IPS DF 4.7 (cell line): ENCODE data around the gene VWA8.

Source experiments
- DNase-seq: peaks from one replicate; pipeline ENCODE4 v3.0.0-alpha.2; 2013; ENCODE audit warnings: low spot score; ENCODE audit errors: extremely low read depth

The VWA8 gene

DNA sequence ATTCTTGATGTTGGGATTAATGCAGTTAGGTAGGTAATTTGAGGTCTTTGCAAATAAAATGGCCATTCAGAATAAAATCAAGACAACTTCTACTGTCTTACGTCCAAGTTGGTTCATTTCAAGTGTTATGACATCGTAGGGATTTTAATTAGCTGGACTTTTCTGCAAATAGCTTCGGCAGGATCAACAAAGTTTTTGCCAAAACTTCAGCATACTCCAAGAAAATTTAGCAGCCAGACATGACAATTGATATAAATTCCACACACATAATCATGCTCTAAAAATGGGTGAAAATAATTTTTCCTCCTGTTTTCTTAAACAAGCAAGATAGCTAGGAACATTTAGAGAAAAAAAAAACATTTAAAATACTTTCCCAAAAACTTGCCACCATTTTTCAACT, 344.8 kb downstream of the VWA8 start:
- DNase-seq = no peak

DNA sequence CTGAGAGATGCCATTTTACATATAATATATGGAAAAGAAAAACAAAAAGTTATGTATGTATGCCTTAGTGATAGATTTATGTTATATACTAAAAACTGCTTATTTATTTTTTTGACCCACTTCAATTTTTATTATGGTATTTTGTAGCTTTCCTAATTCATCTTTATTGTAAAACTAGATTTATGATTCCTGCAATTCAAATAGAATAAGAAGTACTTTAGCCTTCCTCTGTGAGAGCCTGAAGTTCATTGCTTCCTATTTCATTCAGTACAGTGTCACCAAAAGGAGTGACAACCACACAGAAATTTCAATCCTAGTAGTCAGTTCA, 345.4 kb downstream of the VWA8 start:
- DNase-seq = no peak

DNA sequence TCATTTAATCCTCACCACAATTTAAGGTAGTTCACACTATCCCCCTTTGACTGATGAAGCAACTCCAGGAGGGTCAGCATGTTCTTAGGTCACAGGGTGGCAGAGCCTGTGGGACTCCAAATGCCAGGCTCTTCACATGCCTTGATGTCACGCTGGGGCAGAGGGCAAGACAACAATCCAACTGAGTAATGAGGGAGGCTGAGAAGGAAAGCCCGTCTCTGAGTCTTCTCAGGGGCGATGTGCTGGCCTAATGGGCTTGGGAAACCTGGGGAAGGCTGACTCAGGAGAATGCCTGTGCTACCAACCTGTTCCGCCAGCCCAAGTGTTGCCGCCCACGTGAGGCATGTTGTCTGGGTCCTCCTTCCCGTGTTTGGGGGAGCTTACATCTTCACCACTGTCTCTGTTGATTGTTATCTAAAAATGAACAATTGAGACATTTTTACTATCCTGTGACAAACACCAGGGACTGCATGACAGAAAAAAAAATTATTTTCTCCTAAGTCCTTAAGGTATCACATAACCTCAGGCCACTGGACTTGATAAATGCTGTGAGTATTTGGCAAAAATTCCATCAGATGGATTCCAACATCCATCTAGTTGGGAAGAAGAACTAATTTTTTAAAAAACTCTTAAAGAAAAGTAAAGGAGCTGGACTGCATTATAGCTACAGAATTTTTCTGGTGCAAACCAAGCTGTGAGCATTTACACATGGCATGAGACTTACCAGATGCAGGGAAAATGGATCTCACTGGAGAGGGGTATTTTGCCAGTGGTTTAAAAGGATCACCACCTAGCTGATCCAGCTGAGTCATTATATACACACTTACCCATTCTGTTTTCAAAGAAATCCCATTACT, 346.0 kb downstream of the VWA8 start:
- DNase-seq = no peak

DNA sequence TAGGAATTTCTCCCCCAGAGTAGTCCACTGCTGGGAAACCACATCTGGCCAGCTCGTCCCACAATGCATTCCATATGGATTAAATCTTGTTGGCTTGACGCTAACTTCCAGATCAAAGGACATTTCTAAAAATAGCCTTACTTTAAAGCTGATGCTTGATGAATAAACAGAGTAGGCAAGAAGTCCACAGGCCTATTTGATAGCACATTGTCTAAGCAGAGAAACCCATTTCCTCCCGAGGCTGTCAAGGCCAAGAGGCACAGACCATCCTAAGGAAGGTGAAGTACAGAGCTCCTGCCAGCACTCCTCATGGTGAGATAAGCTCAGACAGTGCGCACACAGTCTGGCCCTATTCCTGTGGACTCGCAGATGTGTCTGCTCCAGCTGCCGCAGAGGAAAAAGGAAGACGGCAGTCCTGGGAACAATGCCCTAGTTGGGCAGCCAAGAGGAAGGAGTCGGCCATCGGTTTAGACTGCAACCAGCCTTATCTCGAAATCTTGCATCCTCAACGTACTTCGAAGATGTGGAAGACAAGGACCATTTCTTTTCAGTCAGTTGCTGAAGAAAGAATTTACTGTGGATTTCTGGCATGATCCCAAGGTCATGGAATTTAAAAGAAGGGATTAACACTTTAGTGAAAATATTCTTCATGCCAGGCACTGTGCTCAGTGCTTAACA, 346.8 kb downstream of the VWA8 start:
- no peak for DNase-seq

DNA sequence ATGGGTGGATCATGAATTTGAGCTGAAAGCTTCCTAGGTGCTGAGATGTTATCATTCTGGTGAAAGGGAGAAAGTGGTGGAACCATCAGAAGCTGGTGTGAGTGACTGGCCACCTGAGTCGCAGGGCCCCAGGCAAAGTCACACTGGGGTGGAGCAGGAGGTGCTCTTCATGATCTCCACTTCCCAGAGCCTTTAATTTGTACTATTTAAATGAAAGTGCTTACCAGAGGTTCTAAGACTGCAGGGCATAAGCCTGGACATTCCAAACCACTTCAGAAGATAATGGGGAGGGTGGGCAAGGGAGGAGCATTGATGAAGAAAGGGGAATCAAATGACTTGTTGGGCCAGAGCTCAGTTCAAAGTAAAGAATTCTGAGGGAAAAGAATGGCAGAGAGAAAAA, 347.4 kb downstream of the VWA8 start:
- no peak for DNase-seq

DNA sequence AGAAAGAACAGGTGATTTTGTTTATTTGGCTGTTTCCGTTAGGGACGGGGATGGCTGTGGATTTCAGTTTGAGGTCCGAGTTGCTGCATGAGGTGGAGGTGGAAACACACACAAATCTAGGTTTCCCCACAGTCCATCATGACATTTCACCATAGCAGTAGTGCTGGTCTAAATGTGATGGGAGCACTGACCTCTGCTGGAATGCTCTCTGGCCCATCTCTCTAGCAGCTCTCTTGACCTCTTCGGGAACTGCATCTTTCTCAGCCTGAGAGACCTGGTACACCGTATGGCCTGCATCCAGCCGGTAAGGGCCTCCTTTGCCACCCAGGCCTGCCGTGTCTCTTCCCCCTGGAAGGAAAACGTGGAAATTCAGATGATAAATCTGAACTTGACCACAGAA, 349.5 kb downstream of the VWA8 start:
- DNase-seq = no peak

DNA sequence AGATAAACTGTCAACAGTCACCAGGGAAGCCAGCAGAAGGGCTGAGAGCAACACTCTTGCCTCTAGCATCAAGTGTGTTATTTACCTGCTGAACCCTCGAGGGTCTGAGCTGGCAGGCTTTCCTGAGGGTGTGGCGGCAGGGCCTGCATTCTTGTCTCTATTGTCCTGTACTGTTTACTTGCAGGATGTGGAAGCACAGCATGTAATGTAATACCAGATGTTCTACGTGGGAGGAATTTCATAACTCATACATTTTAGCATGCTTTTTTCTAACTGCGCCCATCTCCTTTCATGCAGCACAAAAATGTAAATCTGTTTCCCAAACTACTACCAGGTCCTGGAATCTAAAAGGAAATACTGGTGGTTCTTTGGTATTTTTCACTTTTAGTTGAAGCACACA, 350.5 kb downstream of the VWA8 start:
- no peak for DNase-seq

DNA sequence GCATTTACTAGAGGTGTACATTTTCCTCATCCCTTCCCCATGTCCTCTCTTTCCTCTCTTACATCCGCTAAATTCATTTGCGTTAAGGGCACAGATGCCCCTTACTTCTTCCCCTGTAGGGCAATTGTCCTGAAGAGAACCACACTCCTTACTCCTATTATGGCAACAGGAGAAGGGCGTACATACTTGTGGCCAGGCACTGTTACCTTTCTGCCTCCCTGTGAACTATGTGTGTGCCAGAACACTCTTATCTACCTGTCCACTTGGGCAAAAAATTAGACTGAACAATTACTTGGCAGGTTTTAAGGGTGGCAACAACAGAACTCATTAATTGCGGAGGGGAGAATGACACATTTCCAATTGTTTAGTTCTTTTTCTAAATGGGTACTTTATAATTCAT, 351.1 kb downstream of the VWA8 start:
- no peak for DNase-seq

DNA sequence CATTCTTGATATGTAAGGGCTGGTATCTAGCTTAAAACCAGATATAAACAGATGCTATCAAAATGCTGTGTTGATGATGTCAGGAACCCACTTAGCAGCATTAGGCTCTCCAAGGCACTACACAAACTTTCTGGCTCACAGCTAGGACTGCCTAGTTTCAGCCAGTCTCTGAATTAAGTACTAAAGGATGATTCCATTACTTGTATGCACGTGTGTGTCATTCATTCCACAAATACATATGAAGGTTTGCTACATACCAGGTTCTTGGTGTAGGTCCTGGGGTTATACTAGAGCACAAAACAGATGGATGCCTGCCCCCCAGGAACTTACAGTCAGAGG, 352.1 kb downstream of the VWA8 start:
- no peak for DNase-seq

DNA sequence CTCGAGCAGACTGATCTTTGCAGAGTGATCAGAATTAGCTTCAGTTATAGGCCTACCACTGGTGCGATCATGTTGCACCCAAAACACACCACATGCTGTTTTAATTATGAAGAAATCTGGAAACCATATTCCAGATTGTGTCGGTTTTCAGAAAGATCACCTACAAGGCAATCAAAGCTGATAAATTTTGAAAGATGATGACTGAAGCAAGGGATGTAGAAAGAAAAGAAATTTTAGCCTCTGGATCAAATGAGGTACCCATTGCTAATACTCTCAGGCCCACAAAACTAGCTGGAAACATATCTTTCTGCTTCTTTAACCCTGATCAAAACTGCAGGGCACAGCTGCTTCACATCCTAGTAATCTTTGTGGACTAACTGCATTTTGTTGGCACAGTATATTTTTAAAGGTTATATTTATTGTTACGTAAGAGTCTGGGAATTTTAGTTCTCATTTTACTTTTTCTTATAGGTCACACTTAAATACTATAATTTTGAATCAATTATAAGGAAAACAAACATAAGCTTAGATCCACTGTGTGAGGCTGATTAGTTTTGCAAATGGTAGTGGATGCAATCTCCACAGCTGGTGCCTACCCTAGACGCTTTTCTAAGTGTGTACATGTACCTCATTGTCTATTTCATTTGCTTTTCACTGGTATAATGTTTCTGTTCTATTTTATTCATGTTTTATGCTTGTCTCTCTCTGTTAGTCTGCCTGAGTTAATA, 352.6 kb downstream of the VWA8 start:
- DNase-seq = no peak

DNA sequence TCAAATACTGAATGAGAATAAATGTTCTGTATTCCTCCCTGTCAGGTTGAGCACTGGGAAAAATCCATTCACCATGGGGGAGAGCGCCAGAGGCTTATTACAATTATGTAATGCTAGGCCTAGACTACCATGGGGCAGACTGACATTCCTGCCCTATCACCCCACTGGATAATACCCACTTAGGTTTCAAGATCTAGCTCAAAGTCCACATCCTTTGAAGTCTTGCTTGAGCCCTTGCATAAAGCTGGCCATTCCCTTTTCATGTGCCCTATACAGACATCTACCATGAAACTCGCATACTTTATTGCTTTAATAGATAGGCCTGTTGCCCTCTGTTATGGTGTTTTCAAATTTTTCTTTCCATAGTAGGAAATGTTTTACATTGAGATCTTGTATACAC, 354.3 kb downstream of the VWA8 start:
- no peak for DNase-seq

DNA sequence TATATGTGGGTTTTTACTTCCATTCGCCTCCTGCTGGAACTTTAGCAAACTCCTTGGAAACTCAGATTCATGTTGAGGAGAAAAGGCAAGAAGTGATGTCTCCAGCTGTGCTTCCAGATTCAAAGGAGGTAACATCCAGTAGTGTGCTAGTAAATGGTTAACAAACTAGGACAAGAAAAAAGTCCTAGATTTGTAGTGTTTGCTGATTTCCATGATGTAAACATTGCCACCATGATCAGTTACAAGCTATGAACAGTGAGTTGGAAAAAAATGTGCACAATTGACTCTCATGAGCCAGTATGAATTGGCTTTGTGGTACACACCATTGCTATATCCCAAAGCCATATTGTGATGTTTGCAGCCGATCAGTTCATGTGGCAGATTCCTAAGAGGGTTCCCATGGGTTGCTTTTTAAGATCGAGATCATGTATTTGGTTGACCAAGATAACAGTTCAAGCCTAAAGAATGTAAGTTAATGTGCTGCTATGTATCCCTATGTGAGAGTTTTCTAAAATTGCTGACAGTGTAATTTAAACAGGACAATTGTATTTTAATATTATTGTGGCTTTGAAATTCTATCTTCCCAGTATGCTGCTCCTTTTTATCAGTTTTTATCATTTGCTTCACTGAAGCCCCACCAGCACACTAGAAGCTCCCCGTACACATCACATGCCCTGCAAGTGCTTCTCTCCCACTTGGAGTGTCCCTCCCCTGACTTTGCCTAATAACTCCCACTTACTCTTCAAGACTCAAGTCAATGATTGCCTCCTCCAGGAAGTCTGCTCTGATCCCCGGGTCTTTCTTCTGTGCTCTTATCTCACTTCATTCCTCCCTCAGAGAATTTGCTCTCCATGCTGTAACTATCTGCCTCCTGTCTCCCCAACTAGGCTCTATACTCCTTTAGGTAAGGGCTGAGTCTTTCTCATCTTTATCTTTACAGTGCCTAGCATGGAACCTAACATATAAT, 355.3 kb downstream of the VWA8 start:
- no peak for DNase-seq

DNA sequence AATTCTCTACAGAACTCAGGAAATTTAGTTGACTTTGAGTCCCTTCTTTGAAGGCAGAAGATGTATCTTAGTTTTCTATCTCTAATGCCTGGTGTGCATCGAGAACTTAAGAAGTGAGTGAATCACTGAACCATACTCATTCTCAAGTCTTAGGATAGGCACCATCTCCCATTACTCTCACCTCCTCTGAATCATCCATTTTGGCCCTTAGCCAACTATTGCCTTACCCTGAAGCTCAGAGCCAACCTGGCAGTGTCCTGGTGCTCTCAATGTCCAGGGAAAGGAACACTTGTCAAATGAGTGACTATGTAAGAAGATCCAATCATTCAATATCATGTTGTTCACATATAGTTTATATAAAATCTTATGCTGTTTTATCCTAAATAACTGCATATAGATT, 357.0 kb downstream of the VWA8 start:
- no peak for DNase-seq

DNA sequence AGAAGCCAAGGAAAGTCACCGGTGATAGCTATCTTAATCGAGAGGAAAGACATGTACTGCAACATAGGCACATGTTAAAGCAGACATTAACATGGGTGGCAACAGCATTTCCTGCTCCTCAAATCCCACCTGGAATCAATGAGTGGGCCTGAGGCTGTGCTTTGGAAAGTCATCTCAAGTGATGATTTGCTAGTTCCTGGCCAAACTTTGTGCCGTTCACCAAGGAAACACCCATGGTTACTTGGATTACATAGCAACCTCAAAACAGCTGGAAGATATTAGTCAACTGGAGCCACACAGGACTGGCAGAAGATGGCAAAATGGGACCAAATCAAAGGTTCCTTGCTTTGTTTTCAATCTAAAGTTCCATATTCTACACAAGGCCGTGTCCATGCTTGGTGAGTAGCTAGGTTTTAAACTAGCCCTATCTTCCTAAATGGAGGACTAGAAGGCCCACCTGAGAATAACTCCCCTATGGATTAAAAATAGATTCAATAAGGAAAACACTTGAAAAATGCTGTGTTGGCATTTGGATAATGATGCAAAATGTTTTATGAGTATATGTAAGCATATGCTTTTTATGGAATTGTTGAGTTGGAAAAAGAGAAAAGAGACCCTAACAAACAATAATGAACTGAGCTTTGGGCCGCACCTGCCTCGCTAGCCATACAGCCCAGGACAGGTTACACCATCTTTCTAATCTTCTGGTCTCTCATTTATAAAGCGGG, 359.0 kb downstream of the VWA8 start:
- DNase-seq = no peak

DNA sequence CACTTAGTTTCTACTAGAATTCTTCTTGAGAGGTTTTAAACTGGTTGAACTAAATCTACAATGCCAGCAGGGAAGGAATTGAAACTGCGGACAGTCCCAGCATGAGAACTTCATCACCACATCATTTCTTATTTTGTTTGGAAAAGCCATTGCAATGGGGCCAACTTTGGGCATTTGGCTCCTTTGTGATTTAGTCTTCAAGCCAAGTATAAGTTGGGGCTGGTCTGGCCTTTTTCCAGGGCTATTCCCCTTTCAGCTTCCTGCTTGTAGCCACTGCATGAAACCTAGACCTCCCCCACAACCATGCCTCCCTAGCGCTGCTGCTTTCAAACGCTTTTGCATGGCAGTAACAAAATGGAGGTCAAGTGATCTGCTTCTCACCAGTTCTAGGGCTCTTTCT, 361.3 kb downstream of the VWA8 start:
- DNase-seq = no peak

DNA sequence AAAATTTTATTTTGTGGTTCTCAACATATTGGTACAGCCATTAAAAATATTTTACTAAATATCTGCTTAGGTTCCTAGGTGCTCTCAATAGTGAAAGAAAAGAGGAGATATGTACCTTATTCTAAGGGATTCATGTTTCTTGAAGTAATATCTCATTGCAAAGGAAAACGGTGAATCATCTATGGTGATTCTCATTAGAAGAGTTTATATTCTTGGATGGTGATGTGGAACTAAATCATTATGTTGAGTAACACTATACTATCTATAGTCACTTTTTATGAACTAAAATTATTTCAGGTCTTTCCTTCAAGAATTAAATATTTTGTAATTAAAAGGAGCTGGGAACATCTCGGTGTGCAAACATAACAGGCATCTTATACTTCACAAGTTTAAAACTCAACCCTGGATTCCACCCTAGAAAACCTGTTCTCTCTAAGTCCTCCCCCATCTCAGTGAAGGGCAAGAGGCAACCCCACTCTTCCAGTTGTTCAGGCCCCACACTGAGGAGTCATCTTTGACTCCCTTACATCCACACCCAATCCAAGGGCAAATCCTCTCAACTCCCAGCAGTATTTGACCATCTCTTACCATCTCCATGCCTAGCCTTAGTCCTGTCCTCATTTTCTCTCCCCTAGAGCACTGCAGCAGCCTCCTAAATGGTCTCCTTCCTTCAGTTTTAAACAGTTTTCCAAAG, 363.4 kb downstream of the VWA8 start:
- no peak for DNase-seq

DNA sequence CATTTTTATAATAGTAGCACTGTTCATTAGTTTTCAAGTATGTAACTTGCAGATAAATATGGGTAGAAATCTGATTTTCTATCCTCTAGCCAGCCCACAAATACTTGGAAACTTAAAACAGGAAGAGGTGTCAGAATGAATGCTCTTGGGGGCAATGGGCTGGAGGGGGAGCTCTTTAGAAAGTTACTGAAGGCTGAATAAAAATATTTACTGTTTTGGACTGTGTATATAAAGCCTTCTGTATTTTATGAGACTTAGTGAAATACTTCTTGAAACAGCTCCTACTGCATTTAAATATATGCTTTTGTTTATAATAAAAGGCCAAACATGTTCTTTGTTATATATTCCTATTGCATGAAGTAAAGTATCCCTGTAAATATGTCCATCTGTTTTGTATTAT, 364.7 kb downstream of the VWA8 start:
- no peak for DNase-seq

DNA sequence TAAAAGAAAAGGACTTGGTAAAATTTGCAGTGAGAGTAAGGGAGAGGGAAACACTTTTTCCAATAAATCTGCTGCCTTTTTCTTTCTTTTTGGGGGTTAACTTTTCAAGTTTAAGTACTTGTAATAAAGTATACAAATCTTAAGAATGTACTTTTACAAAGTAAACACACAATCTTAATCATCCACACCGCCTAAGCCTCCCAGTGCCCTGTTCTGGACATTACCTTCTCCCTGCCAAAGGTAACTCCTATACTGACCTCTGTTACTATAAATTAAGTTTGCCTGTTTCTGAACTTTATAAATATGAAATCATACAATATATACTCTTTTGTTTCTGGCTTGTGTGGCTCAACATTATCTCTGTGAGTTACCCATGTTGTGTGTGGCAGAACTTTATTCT, 365.6 kb downstream of the VWA8 start:
- no peak for DNase-seq

DNA sequence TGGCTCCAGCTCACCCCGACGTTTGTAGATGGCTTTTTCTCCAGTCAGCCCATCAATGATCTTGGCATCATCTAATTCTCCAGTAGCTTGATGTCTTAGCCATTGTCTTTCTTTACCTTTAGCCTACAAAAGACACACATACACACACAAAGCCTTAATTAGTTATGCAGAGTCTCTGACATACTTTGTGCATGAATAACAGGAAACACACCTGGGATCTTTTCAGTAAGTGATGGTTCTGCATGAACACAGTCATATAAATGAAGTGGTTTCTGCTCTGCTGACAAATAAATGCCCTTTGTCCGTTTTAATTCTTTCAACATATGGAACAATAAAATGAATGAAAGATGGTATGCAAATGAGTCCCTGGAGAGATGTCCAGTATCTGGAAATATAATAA, 370.3 kb downstream of the VWA8 start:
- no peak for DNase-seq

DNA sequence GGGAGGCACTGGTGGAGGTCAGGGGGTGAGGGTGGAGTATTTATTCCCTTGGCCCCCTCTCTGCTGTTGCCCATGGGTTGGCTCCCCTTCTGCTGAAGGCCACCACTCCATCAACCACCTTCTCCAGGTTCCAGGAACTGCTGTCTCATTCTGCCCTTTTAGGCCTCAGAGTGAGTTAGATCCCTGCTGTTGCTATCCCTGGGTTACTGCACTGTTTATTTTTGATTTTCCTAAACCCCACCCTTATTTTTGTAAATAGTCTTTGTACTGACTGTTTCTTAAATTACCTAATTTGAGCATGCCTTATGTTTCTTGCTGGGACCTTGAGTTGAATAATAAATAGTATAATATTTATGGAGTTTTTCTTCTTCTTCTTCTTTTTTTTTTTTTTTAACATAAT, 370.8 kb downstream of the VWA8 start:
- DNase-seq = no peak
